Upper lobe of left lung (tissue), 6 donors: ENCODE data around the gene C2orf78. TPM values are rescaled to one million over a fixed set of nuclear protein-coding genes. Genes with fewer than 3 reads are reported as not detected.

ENCODE experiments used
- ATAC-seq, 2 donors: fragments of 200-7000 bp; cut with Tn5 transposase; one replicate each; pipeline ENCODE4 v1.9.1; 2022; ENCODE audit warnings: mild to moderate bottlenecking in 2 of 2, moderate library complexity in 2 of 2; ENCODE audit not compliant: low FRiP score in 2 of 2
- DNase-seq, 2 donors: peaks; one replicate each; pipeline ENCODE4 v3.0.0-alpha.2; 2019 to 2020
- H3K27ac ChIP-seq, 4 donors: fragments of 200-600 bp; sonication (generic); one replicate each; pipeline ENCODE4 v1.5.1; 2016 to 2019
- H3K27me3 ChIP-seq, 4 donors: fragments of 200-600 bp; sonication (generic); one replicate each; pipeline ENCODE4 v1.5.1; 2017 to 2019
- H3K36me3 ChIP-seq, 4 donors: fragments of 200-600 bp; sonication (generic); one replicate each; pipeline ENCODE4 v1.5.1; 2016 to 2019
- H3K4me1 ChIP-seq, 4 donors: fragments of 200-600 bp; sonication (generic); one replicate each; pipeline ENCODE4 v1.5.1; 2018 to 2019
- H3K4me3 ChIP-seq, 4 donors: fragments of 200-600 bp; sonication (generic); one replicate each; pipeline ENCODE4 v1.5.1; 2017 to 2019; ENCODE audit warnings: mild to moderate bottlenecking in 2 of 4, moderate library complexity in 1 of 4
- H3K9me3 ChIP-seq, 4 donors: fragments of 200-600 bp; sonication (generic); one replicate each; pipeline ENCODE4 v1.5.1; 2018 to 2019
- EP300 ChIP-seq, 4 donors: sonication (generic); formaldehyde crosslinking; IDR thresholded peaks; one replicate each; pipeline ENCODE4 v1.5.1; 2017; ENCODE audit warnings: antibody characterized with exemption in 4 of 4, control low read depth in 2 of 4
- POLR2A ChIP-seq, 4 donors: fragments of 450-650 bp; IDR thresholded peaks; one replicate each; pipeline ENCODE4 v1.5.1; 2016 to 2017; ENCODE audit warnings: antibody characterized with exemption in 4 of 4, mild to moderate bottlenecking in 2 of 4
- POLR2AphosphoS5 ChIP-seq, 2 donors: sonication (generic); formaldehyde crosslinking; IDR thresholded peaks; one replicate each; pipeline ENCODE4 v1.5.1; 2017; ENCODE audit warnings: antibody characterized with exemption in 2 of 2
- WGBS, 2 donors: methylation state at CpG; one replicate each; pipeline ENCODE4 v1.1.5; 2017 to 2018; 5-methylcytosine and 5-hydroxymethylcytosine counted together
- total RNA-seq, 6 donors: library from RNA; depleted of rRNA in 4 of 6; stranded (reverse); fragments of >200 nt in 4 of 6; gene quantifications; one replicate each; pipeline versions ENCODE4 v1.1.0 to v1.2.1, GENCODE V29; 2016 to 2021
- TF ChIP-seq, protein P1 (sequence below), 6 experiments: fragments of 450-650 bp in 4 of 6; fragments of 200-600 bp in 2 of 6; sonication (generic) in 2 of 6; IDR thresholded peaks; one replicate each; pipeline ENCODE4 v1.5.1; 2016 to 2019; ENCODE audit warnings: antibody characterized with exemption in 6 of 6
- donor health status: DM: no; HTN: no; CAD: no; lungs with moderate emphysema.
- donor health status: DM: no; HTN: yes; CAD: no; lungs with severe emphysema.

Gene C2orf78
- total RNA-seq, 6 donors from 2014 or later = not detected

DNA sequence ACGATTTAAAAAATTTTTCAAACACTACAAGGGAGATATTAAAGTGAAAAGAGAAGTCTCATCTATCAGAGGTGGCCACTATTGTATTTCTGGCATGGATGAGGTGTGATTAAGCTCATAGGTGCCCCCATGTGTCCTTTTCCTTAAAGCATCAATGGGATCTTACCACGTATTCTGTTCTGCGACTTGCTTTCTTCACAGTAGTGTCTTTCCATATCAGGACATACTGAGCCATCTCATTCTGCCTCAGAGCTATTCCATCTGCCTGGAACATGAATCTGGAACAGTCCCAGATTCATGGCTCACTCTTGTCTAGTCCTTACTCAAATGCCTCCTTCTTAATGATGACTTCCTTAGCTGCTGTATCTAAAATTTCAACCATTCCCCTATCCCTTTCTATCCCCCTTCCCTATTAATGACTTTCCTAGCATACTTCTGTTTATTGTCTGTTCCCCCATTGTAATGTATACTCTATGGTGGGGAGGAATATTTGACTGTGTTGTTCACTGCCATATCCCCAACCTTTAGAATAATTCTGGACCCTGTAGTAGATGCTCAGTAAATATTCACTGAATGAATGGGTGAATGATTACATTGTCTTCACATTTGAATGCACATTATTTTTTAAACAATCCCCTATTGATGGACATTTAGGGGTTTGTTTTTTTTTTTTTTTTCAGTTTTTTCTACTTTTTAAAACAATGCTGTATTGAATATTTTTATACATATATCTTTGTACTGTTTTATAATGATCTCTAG is 55.8 kb downstream of the C2orf78 start:
- H3K36me3 ChIP-seq = peaks cover 0 to 17% (median 7%) of the 10 kb centered on the region in 4 donors
- ATAC-seq (no peak), DNase-seq (no peak)
- no peak for TF ChIP-seq POLR2AphosphoS5 (IDR thresholded peaks at IDR 0.05)
- no peak for TF ChIP-seq EP300 (IDR thresholded peaks at IDR 0.05)
- TF ChIP-seq, protein P1, sequence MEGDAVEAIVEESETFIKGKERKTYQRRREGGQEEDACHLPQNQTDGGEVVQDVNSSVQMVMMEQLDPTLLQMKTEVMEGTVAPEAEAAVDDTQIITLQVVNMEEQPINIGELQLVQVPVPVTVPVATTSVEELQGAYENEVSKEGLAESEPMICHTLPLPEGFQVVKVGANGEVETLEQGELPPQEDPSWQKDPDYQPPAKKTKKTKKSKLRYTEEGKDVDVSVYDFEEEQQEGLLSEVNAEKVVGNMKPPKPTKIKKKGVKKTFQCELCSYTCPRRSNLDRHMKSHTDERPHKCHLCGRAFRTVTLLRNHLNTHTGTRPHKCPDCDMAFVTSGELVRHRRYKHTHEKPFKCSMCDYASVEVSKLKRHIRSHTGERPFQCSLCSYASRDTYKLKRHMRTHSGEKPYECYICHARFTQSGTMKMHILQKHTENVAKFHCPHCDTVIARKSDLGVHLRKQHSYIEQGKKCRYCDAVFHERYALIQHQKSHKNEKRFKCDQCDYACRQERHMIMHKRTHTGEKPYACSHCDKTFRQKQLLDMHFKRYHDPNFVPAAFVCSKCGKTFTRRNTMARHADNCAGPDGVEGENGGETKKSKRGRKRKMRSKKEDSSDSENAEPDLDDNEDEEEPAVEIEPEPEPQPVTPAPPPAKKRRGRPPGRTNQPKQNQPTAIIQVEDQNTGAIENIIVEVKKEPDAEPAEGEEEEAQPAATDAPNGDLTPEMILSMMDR (IDR thresholded peaks at IDR 0.05) = no peak
- TF ChIP-seq POLR2A (IDR thresholded peaks at IDR 0.05) = no peak
- no peak overlapping the region for H3K4me3 ChIP-seq
- no peak overlapping the region for H3K27ac ChIP-seq
- 81 to 87% methylated on average over 3 of the region's 3 CpGs for WGBS, 2 donors
- H3K9me3 ChIP-seq = no peaks in the 10 kb centered on the region
- no peaks in the 10 kb centered on the region for H3K27me3 ChIP-seq
- H3K4me1 ChIP-seq = peaks cover 0 to 7% (median 5%) of the 10 kb centered on the region in 4 donors

DNA sequence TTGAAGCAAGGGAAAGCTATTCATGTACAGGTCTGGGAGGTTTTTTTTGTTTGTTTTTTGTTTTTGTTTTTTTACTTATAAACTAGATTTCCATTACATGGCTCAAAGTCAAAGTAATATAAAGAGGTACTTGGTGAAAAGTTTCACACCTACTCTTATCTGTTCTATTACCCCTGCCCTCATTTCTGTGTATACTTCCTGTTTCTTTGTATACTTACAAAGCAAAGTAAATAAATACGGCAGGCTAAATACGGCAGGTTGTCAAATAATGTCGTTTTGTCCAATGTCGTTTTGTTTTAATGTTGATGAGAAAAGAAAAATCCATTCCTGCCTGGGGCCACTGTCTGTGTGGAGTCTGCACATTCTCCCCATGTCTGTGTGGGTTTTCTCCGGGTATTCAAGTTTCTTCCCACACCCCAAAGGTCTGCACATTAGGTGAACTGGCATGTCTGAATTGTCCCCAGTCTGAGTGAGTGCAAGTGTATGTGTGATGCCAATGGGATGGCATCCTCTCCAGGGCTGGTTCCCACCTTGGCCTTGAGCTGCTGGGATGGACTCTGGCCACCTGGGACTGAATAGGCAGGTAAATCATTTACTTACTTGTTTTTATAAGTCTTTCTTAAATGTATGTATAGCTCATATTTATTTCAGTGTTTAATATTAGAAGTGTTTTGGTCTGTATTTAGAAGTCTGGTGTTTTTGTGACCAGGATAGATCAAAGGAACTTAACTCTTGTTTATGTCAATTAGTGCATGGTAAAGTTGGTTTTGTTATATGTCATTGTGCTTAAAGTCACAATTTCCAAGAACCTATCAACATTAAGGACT is 58.1 kb downstream of the C2orf78 start:
- WGBS, 2 donors = 65 to 71% methylated on average over 5 of the region's 5 CpGs
- no peaks in the 10 kb centered on the region for H3K27me3 ChIP-seq
- H3K4me3 ChIP-seq = no peak overlapping the region
- no peak for TF ChIP-seq POLR2A (IDR thresholded peaks at IDR 0.05)
- TF ChIP-seq EP300 (IDR thresholded peaks at IDR 0.05) = no peak
- TF ChIP-seq POLR2AphosphoS5 (IDR thresholded peaks at IDR 0.05) = no peak
- TF ChIP-seq, protein P1 (IDR thresholded peaks at IDR 0.05) = no peak
- no peaks in the 10 kb centered on the region for H3K9me3 ChIP-seq
- H3K4me1 ChIP-seq = peaks cover 0 to 7% (median 5%) of the 10 kb centered on the region in 4 donors
- no peak overlapping the region for H3K27ac ChIP-seq
- H3K36me3 ChIP-seq = peaks cover 3 to 29% (median 19%) of the 10 kb centered on the region in 4 donors
- no peak for ATAC-seq
- no peak for DNase-seq

DNA sequence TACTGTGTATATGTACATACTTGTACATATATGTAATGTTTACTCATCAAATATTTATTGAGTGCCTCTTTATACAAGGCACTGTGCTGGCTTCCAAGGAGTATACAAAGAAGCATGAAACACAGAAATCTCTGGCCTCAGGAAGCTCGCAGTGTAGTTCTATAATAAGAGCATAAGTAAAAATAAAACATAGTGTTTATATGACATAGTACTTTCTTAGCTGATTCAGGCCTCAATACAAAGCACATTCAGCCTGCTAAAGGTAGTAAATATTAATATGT is 58.7 kb downstream of the C2orf78 start:
- TF ChIP-seq POLR2AphosphoS5 (IDR thresholded peaks at IDR 0.05) = no peak
- no peak for TF ChIP-seq EP300 (IDR thresholded peaks at IDR 0.05)
- no peak for TF ChIP-seq POLR2A (IDR thresholded peaks at IDR 0.05)
- TF ChIP-seq, protein P1 (IDR thresholded peaks at IDR 0.05) = no peak
- H3K9me3 ChIP-seq = no peaks in the 10 kb centered on the region
- 64 to 73% methylated on average over 1 of the region's 1 CpG for WGBS, 2 donors
- no peak overlapping the region for H3K4me3 ChIP-seq
- H3K36me3 ChIP-seq = peaks cover 3 to 34% (median 24%) of the 10 kb centered on the region in 4 donors
- H3K27me3 ChIP-seq = no peaks in the 10 kb centered on the region
- ATAC-seq (no peak), DNase-seq (no peak)
- peaks cover 0 to 7% (median 5%) of the 10 kb centered on the region in 4 donors for H3K4me1 ChIP-seq
- no peak overlapping the region for H3K27ac ChIP-seq

DNA sequence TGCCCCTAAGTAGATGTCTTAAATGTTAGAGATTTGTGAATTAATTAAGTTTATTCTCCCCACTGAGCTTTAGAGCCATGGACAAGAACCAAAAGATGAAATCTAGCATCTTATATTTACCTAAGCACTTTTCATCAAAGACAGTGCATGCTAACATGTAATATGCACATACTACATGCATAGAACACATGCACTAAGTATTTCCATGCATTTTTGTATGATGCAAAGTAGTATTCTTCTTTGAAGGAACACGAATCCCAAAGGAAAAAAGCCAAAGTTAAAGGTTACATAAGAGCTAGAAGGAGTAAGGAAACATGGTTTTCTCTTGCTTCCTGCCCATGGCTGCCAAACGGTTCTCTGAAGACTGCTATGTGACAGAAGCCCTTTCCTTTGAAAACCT is 60.1 kb downstream of the C2orf78 start:
- WGBS, 2 donors = 40 to 42% methylated on average over 2 of the region's 2 CpGs
- H3K9me3 ChIP-seq = no peaks in the 10 kb centered on the region
- no peak overlapping the region for H3K4me3 ChIP-seq
- ATAC-seq (no peak), DNase-seq (no peak)
- H3K27me3 ChIP-seq = no peaks in the 10 kb centered on the region
- H3K4me1 ChIP-seq = peaks cover 0 to 4% (median 0%) of the 10 kb centered on the region in 4 donors
- H3K36me3 ChIP-seq = peaks cover 3 to 48% (median 31%) of the 10 kb centered on the region in 4 donors
- H3K27ac ChIP-seq = no peak overlapping the region
- TF ChIP-seq POLR2AphosphoS5 (IDR thresholded peaks at IDR 0.05) (no peak), EP300 (IDR thresholded peaks at IDR 0.05) (no peak), POLR2A (IDR thresholded peaks at IDR 0.05) (no peak)
- TF ChIP-seq, protein P1 (IDR thresholded peaks at IDR 0.05) = no peak
